Myocyte (in vitro differentiated cells): Measurements from ENCODE around the gene ASNSD1. TPM values are rescaled to one million over a fixed set of nuclear protein-coding genes. Genes with fewer than 3 reads are reported as not detected.
A peak's percentile ranks its signal among the peaks of the same experiment; 100 is the strongest.
"Not testable (repeated sequence)": the region's sequence is repeated elsewhere in the genome, so short reads cannot be mapped to it uniquely, and the experiment has no call there.

ENCODE experiments used
- DNase-seq: peaks from one replicate; pipeline ENCODE4 v3.0.0-alpha.2; 2012; ENCODE audit warnings: low read depth
- total RNA-seq: library from RNA; depleted of rRNA; stranded (reverse); fragments of >200 nt; gene quantifications from 2 replicates; pipeline ENCODE4 v1.2.3, GENCODE V29; 2014

The ASNSD1 gene
- total RNA-seq, 1 donor from 2014 or later: 74.0 TPM

DNA sequence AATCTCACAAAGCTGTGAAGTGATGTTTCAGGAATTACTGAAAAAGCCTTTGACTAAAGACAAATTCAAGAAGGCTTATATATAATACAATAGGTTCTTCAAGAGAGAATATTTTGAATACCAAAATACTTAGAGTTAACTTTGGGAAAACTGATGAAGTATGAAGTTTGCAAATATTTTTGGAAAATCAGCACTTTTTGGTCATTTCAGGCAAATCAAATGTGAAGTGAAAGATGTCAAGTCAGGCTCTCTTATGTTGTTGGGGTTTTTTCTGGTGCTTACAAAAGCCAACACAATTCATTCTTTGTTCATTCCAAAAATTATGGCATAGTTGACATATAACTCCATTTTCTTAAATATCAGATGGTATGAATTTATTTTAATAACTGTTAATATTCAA lies 14.7 kb upstream of the ASNSD1 start:
- DNase-seq: no peak

DNA sequence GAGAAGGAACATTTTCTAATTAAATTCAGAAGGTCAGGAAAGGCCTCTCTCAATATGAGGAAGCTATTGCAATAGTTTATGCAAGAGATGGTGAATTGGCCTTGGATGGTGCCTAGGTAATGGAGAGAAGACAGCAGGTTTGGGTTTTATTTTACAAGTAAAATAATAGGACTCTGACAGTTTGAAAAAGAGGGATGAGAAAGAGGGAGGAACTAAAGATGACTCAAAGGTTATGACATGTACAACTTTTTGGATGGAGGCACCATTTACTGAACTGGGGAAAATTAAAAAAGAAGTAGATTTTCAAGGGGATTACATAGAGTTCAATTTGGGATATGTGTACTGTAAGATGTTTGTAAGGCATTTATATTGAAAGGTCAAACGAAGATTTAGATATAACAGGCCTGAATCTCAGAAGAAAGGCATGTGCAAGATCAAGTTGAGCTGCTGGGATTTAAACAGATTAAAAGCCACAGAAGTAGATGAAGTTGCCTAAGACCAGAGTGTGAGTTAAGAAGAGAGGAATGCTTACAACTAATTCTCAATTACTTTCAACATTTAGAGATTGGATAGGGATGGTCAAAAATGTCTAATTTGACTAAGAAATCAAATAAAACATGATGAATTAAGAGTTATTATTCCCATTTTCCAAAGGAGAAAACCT lies 12.3 kb upstream of the ASNSD1 start:
- DNase-seq: no peak

DNA sequence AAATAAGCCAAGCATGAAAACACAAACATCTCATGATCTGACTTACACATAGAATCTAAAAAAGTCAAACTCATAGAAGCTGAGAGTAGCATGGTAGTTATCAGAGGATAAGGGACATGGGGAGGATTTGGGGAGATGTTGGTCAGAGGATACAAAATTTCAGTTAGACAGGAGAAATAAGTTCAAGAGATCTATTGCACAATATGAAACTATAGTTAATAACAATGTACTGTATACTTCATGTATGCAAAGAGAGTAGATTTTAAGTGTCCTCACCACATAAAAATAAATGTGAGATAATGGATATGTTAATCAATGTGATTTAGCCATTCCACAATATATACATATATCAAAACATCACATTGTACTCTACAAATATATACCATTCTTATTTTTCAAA lies 10.0 kb upstream of the ASNSD1 start:
- no peak for DNase-seq

DNA sequence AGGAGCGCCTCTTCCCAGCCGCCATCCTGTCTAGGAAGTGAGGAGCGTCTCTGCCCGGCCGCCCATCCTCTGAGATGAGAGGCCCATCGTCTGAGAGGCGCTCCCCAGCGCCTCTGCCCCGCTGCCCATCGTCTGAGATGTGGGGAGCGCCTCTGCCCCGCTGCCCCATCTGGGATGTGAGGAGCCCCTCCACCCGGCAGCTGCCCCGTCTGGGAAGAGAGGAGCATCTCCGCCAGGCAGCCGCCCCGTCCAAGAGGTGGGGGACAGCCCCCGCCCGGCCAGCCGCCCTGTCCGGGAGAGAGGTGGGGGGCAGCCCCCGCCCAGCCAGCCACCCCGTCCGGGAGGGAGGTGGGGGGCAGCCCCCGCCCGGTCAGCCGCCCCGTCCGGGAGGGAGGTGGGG lies 7.8 kb upstream of the ASNSD1 start:
- not testable (repeated sequence) for DNase-seq

DNA sequence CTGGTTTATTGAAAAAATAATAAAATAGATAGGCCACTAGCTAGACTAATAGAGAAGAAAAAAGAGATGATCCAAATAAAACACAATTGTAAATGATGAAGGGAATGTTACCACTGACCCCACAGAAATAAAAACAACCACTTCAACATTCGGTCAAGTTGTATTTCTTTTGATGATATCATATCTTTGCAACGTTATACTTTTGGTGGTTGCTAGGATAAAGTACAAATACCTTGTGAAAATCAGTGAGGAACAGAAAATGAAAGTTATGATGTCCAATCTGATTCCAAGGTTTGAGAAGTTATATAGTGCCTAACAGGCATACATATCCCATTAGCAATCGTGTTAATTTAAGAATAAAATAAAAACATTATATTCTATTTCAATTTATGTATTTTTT lies 6.6 kb upstream of the ASNSD1 start:
- peak; percentile 35 for DNase-seq

DNA sequence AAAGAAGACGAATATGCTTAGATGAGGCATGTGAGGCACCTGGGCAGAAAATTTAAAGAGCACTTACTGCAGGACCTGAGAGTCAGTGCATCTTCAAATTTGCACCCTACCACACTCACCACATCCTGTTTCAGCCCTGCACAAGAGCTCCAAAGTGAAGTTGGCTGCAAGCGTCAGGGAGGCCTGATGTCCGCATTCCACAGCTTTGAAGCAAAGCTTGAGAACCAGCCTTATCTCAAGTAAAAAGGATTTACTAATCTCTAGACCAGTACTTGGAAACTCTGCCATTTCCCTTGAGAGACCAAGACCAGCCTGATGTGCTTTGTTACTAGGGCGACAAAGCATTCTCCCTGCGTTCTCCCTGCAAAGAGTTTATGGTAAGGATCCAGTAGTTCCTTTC lies 3.4 kb upstream of the ASNSD1 start:
- no peak for DNase-seq

DNA sequence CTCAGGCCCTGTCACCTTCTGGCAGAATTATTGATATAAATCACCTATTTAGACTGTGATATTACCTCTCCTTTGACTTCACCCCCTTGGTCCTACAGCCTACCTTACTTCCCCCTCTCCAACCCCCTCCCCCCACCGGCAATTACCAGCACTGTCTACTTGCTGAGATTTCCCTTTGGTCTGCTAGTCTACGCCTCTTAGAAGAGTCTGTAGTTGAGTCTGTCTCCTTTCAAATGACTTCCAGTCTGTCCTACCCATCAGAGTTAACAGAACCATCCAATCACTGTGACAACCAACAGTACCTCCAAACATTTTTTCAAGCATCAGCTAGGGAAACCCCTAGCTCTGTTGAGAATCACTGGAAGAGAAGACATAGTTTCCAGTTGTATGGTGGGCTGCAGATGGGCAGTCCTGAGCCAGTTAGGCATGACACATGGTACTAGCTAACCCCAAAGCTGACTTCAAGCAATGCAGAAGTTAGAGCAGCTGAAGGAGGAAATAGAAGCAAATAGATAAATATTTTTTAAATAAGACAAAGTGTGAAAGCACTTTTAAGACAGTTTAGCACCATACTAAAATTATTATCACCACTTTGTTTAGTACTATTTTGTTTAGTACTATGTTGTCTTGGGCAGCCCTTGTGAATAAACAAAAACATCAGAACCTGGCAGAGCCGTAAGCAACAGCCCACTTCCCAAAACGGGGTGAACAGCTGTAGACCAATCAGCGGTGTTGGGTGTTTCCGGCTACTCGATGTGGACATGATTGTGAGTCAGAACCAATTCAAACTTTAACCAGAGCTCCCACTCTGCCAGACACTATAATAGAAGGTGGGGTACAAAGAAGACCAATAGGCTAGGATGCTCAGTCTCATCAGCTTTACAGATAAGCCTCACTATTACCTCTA lies 2.7 kb upstream of the ASNSD1 start:
- DNase-seq: peak; percentile 42

DNA sequence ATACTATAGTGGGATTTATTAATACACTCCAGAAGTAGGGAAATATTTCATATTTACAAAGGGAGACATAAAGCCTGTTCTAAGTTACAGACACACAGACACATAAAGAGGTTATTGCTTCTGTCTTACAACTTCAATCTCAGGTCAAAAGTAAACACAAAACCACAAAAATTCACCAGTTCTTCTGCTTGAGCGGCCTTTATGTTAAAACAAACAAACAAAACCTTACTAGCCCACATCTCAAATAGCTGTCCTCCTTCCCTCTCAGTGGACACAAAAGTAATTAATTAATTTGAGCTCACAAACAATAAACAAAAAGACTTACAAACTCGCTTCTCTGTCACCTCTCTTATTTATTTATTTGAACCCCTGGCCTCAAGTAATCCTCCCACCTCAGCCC lies 1.5 kb upstream of the ASNSD1 start:
- no peak for DNase-seq

DNA sequence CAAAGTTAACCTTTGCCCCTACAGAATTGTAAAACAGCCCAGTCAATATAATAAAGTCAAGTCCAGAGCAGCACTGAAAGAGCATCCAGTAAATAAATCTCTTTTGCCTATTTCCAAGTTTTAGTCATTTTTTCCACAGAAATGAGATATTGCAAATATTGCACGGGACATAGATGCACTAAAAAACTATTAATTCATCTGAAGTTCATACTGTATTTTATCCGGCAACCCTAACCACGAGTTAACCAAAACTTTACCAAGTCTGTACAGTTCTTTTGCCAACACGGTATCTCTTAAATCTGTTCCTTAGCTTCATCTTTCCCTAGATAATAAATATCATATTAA lies 484 bp upstream of the ASNSD1 start:
- DNase-seq: no peak

DNA sequence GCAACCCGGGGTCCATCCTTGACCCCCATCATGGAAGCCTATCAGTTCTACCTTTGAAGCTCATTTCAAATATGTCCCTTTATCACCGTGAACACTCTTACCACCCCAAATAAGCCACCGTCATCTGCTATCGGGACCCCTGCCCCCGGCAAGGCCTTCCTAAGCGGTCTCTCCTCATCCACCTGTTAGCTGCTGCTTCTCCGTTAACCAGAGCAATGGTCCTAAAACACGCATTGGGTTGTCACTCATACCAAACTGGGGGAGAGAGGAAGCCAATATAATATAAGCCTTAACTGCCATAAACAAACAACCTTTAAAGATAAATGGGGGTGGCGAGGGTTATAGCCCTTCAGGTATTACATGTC lies 680 bp downstream of the ASNSD1 start:
- DNase-seq: no peak

DNA sequence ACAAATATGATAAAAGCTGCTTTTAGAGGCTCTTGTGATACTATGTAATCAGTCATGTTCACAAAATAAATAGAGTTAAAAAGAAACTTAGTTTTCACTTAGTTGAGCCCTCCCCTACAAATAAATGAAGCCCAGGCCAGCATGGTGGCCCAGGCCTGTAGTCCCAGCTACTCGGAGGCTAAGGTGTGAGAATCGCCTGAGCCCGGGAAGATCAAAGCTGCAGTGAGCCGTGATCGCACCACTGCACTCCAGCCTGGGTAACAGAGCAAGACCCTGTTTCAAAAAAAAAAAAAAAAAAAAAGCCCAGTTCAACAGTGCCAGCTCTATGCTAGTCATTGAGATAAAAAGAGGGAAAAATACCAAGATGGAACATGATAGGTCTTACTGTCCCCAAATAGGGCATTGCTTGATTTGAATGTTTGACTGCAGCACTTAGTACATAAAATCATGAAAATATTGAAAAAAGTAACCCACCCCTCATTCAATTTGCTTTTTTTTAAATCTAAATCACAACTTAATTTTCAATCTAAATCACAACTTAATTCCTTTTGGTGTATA lies 1.5 kb downstream of the ASNSD1 start:
- DNase-seq: no peak

DNA sequence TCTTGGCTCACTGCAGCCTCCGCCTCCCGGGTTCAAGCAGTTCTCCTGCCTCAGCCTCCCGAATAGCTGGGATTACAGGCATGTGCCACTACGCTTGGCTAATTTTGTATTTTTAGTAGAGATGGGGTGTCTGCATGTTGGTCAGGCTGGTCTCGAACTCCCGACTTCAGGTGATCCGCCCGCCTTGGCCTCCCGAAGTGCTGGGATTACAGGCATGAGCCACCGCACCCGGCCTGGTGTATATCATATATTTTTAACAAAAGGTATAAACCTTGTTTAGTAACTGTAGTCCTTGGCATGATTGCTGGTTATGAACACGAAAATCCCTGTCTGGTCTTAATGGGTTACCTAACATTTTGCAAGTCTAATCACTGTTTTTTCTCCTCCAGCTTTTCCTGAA lies 2.1 kb downstream of the ASNSD1 start:
- DNase-seq: not testable (repeated sequence)

DNA sequence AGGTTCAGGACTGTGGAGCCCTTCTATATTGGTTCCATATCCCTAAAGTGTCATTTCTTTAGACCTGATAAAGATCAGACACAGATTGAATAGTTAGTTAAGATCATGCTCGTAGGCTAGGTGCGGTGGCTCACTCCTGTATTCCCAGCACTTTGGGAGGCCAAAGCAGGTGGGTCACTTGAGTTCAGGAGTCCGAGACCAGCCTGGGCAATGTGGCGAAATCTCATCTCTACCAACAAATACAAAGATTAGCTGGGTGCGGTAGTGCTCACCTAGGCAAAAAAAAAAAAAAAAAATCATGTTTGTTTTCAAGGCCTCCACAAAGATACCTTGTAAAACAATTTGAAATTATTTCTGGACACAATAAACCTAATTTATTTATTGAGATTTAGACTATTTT lies 8.7 kb downstream of the ASNSD1 start:
- no peak for DNase-seq

DNA sequence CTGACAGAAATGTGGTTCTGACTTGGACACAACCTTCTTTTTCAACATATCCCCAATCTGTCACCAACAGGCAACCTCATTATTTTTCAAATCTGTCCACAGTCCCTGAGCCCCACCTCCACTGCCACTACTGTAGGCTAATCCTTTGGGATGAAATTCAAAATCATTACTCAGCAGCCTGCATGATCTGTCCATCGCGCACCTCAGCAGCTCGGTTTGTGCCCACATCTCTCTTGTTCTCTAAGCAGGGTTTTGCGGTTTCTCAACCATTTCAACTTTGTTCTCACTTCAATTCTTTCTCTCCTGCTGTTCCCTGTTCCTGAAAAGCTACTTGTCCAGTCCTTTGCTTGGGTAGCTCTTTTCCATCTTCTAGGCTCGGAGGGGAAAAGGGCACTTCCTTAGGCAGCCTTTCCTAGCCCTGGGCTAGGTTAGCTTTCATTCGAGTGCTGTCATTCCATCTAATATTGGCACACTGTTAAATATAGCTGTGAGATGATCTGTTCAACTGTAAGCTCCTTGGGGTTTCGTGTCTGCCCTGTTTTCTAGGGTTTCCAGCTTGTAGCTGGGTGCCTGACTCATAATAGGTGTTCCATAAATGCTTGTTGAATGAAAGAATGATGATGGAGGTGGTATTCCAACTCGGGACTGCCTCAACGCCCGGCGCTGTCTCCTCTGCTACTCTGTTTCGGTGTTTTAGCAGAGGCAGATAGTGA lies 12.6 kb downstream of the ASNSD1 start:
- DNase-seq: no peak

DNA sequence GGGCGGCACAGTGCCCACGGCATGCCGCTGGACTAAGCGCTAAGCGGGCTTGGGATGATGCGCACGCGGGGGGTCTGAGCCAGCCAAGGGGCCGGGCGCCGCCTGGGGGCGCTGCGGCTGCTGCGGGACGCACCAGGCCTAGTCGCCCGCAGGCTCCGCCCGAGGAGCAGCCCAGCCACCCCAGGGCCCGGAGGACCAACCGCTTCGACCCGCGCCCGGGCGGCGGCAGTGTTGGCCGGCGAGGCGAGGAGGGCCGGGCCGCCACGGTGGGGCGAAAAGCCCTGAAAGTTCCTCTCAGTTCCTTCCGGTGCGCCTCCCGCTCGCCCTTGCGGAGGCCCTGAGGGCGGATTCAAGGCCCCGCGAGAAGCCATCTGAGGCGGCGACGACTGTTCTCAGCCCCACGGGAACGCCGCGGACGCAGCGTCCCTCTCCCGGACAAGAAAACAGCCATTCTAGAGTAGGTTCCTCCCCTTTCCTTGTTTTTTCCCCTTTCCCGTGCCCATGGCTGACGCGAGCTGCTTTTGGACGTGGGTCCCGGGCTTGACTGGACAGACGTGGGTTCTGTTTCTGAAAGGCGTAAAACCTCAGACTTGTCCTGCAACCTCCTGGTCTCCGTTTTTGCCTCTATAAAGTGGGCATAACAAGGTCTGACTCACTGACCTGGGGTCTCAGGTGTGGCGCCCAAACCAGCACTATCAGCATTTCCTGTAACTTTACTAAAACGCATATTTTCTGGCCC lies 13.3 kb downstream of the ASNSD1 start, which contains the start of gene ANKAR:
TSS of gene ANKAR (plus strand) at position 297 of the 739 bp plus-strand sequence. CDS start 1,821 bp downstream, outside the sequence.
- peak; percentile 93 for DNase-seq

DNA sequence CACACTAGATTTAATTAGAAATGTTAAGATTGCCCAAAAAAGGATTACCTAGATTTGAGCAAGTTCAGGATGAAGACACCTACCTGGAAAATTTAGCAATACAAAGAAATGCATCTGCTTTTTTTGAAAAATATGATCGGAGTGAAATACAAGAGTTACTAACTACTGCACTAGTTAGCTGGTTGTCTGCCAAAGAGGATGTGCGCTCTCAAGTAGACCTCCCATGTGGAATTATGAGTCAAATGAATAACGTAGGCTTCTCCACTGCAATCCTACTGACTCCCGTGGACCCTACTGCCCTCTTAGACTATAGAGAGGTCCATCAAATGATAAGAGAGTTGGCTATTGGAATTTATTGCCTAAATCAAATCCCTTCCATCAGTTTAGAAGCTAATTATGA lies 15.2 kb downstream of the ASNSD1 start:
- DNase-seq: no peak

DNA sequence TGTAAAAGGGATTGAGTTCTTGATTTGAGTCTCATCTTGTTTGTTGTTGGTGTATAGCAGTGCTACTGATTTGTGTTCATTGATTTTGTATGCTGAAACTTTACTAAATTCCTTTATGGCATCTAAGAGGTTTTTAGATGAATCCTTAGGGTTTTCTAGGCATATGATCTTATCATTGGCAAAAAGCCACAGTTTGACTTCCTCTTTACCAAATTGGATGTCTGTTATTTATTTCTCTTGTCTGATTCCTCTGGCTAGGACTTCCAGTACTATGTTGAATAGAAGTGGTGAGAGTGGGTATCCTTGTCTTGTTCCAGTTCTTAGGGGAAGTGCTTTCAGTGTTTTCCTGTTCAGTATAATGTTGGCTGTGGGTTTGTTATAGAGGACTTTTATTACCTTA lies 18.0 kb downstream of the ASNSD1 start:
- no peak for DNase-seq

DNA sequence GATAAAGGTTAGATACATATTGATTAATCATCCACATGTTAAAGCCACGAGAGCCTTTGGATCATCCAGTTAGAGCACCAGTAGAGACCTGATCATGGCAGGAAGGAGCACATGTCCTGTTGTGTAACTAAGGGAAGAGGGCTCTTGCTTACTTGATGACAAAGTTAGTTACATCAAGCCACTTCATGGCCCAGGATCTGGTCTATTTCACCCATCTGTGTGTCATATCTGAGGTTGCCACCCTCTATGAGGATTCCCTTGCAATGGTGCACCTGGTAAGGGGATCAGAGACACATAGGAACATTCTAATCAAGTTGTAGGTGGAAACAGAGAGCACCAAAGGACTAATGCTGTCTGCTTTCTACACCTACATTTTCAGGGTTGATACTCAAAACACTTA lies 19.9 kb downstream of the ASNSD1 start:
- DNase-seq: no peak

DNA sequence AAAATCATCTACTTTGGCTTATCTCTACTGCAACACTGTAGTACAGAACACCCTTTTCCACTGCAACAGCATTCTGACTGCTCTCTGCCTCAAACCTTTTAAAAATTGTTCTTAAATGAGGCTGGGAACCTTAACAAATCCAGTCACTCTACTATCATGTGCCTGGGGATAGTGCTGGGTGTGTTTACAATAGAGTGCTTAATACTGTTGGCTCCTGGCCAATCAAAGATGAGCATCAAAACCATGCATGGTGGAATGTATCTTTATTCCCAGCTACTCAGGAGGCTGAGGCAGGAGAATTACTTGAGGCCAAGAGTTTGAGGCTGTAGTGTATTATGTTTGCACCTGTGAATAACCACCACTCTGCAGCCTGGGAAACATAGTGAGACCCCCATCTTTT lies 20.6 kb downstream of the ASNSD1 start:
- no peak for DNase-seq

DNA sequence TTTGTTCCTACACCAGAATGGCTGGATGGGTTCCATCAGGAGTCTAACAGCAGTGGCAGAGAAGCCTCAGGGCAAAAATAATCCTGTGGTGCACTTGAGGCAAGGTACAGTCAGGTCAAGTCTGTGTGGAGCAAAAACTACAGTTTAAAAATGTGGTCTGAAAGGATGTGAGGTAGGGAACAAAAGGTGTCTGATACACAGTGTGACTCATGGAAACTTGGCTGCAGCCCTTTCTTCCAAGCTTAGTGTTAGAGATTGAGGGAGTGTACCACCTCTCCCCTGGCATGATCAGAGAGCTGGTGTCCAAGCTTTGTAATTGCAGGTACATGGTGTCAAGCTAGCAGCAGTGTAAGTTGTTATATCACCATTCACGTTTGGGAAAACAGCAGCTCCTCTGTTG lies 22.1 kb downstream of the ASNSD1 start:
- no peak for DNase-seq

DNA sequence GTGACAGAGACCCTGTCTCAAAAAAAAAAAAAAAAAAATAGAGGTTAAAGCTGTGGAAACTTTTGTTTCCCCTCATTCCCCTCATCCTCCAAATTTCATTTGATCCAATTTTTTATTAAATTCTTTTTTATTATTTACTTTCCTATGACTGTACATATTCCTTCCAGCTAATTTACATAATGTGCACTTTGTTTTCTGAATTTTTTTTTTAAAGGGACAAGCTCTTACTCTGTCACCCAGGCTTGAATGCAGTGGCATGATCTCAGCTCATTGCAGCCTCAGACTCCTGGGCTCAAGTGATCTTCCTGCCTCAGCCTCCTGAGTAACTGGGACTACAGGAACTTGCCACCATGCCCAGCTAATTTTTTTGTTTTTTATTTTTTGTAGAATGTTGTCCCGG lies 23.6 kb downstream of the ASNSD1 start:
- DNase-seq: no peak
